22Rv1 (cell line): Measurements from ENCODE around the gene PIK3R3.

ENCODE experiments used
- CTCF ChIP-seq: fragments of 450-650 bp; IDR thresholded peaks from 2 replicates; pipeline ENCODE4 v1.5.1; 2017; ENCODE audit warnings: mild to moderate bottlenecking
- ZFX ChIP-seq: fragments of 450-650 bp; IDR thresholded peaks from 2 replicates; pipeline ENCODE4 v1.6.1; 2017; ENCODE audit warnings: antibody characterized with exemption, borderline replicate concordance

- no peak for TF ChIP-seq CTCF
- no peak for TF ChIP-seq ZFX
Measured at GRCh38 chr1:46027788-46028573, 104.4 kb downstream of the PIK3R3 start.
